HepG2 (cell line): ENCODE data around the gene ZNF615. TPM values are rescaled to one million over a fixed set of nuclear protein-coding genes. Genes with fewer than 3 reads are reported as not detected.
A peak's percentile ranks its signal among the peaks of the same experiment; 100 is the strongest.
"Not testable (repeated sequence)": the region's sequence is repeated elsewhere in the genome, so short reads cannot be mapped to it uniquely, and the experiment has no call there.

Source experiments
- CREM ChIP-seq, 2 experiments: sonication (generic) in 1 of 2; formaldehyde crosslinking in 1 of 2; IDR thresholded peaks; 2 replicates each; pipeline versions ENCODE4 v1.4.0 to v1.6.1; 2016 to 2020; ENCODE audit warnings: antibody characterized with exemption in 1 of 2, mild to moderate bottlenecking in 1 of 2, missing genetic modification reagents in 1 of 2
- FOXA1 ChIP-seq, 2 experiments: fragments of 450-650 bp in 1 of 2; sonication (generic) in 1 of 2; formaldehyde crosslinking in 1 of 2; IDR thresholded peaks; 2 replicates each; pipeline versions ENCODE4 v1.4.0 to v1.6.1; 2016 to 2020; ENCODE audit warnings: missing genetic modification reagents in 1 of 2
- HDAC2 ChIP-seq: sonication (generic); formaldehyde crosslinking; IDR thresholded peaks from 2 replicates; pipeline ENCODE4 v1.4.0; 2020; ENCODE audit warnings: missing genetic modification reagents
- HNF1A ChIP-seq, 2 experiments: sonication (generic) in 1 of 2; formaldehyde crosslinking in 1 of 2; IDR thresholded peaks; 2 replicates each; pipeline versions ENCODE4 v1.4.0 to v1.6.1; 2016 to 2020; ENCODE audit warnings: borderline replicate concordance in 1 of 2, low read depth in 1 of 2, mild to moderate bottlenecking in 1 of 2, missing genetic modification reagents in 1 of 2
- HOMEZ ChIP-seq: IDR thresholded peaks from 2 replicates; pipeline ENCODE4 v1.6.1; 2016; ENCODE audit warnings: low read depth
- NAIF1 ChIP-seq: sonication (generic); formaldehyde crosslinking; IDR thresholded peaks from 2 replicates; pipeline ENCODE4 v1.5.0; 2020; ENCODE audit warnings: mild to moderate bottlenecking, missing genetic modification reagents, borderline replicate concordance
- NCOA2 ChIP-seq: sonication (generic); formaldehyde crosslinking; IDR thresholded peaks from 2 replicates; pipeline ENCODE4 v1.8.0; 2022; ENCODE audit warnings: inconsistent platforms
- PAXIP1 ChIP-seq: sonication (generic); formaldehyde crosslinking; conservative IDR thresholded peaks from 2 replicates; pipeline ENCODE4 v1.4.0; 2020; ENCODE audit warnings: mild to moderate bottlenecking, missing genetic modification reagents, moderate library complexity
- POLR2A ChIP-seq, 2 experiments: IDR thresholded peaks; 2 replicates each; pipeline ENCODE4 v1.6.1; 2011; ENCODE audit warnings: low read depth in 2 of 2, low read length in 2 of 2, mild to moderate bottlenecking in 1 of 2, moderate library complexity in 1 of 2; ENCODE audit not compliant: insufficient read depth in 1 of 2
- SIX1 ChIP-seq: sonication (generic); formaldehyde crosslinking; IDR thresholded peaks from 2 replicates; pipeline ENCODE4 v1.4.0; 2020; ENCODE audit warnings: missing genetic modification reagents, borderline replicate concordance
- SOX6 ChIP-seq, 2 experiments: fragments of 450-650 bp in 1 of 2; sonication (generic) in 1 of 2; formaldehyde crosslinking in 1 of 2; IDR thresholded peaks; 2 replicates each; pipeline versions ENCODE4 v1.4.0 to v1.6.1; 2017 to 2020; ENCODE audit warnings: antibody characterized with exemption in 1 of 2, mild to moderate bottlenecking in 1 of 2, missing genetic modification reagents in 1 of 2
- TCF7 ChIP-seq: sonication (generic); IDR thresholded peaks from 2 replicates; pipeline ENCODE4 v1.6.1; 2016; ENCODE audit warnings: antibody characterized with exemption, low read depth
- ZSCAN29 ChIP-seq: sonication (generic); formaldehyde crosslinking; conservative IDR thresholded peaks from 2 replicates; pipeline ENCODE4 v1.4.0; 2020; ENCODE audit warnings: mild to moderate bottlenecking, missing genetic modification reagents
- polyA plus RNA-seq, 8 experiments: library from polyadenylated mRNA; depleted of rRNA in 3 of 8; stranded (reverse) in 7 of 8; unstranded in 1 of 8; fragments of >200 nt; fragmentation: Illumina TruSeq in 4 of 8; extraction: Trizol in 4 of 8; gene quantifications; 2 replicates each; pipeline versions ENCODE4 v1.2.1 to v1.2.3, GENCODE V29; 2011 to 2016; ENCODE audit warnings: low read depth in 4 of 8, missing spikeins in 1 of 8, mixed read lengths in 1 of 8; ENCODE audit not compliant: insufficient read depth in 1 of 8
- total RNA-seq, 5 experiments: library from RNA; depleted of rRNA; stranded (reverse); fragments of >200 nt; fragmentation: Illumina TruSeq; extraction: Trizol; gene quantifications; 2 replicates each; pipeline ENCODE4 v1.2.3, GENCODE V29; 2016; ENCODE audit warnings: low read depth in 1 of 5

ZNF615 gene
- total and polyA plus RNA-seq, 2 of the 13 experiments (the other 11 are each of a cell fraction or from before 2014, with no cell fraction given) = 5.2 to 7.8 TPM

GRCh38 chr19:52026255-52026990 lies 18.4 kb upstream of the ZNF615 start (continued):
- TF ChIP-seq HNF1A (IDR thresholded peaks at IDR 0.05; ENCODE audit: low read depth) (peak; percentile 82), HNF1A (CRISPR knock-in tag; IDR thresholded peaks at IDR 0.05; ENCODE audit: borderline replicate concordance) (peak; percentile 92), ZSCAN29 (CRISPR knock-in tag) (0 out of 2 replicates have a peak, but pooled peaks have one; percentile 22), HOMEZ (peak; percentile 40; the same call in 1 of the 2 replicates), CREM (IDR thresholded peaks at IDR 0.05) (0 out of 2 replicates have a peak, but pooled peaks have one; percentile 13), POLR2A (IDR thresholded peaks at IDR 0.05; ENCODE audit: insufficient read depth in 1 of 2, low read depth in 2 of 2, low read length in 2 of 2) (0 out of 4 replicates have a peak, but pooled peaks of 1 of the 2 experiments have one; percentile 18), HDAC2 (CRISPR knock-in tag) (peak; percentile 58; the same call in 1 of the 2 replicates), SOX6 (CRISPR knock-in tag; IDR thresholded peaks at IDR 0.05) (peak; percentile 88), NCOA2 (peak; percentile 1; the same call in 1 of the 2 replicates), PAXIP1 (CRISPR knock-in tag) (peak; percentile 67), TCF7 (peak; percentile 15), SIX1 (CRISPR knock-in tag) (peak; percentile 40; the same call in 1 of the 2 replicates), NAIF1 (0 out of 2 replicates have a peak, but pooled peaks have one; percentile 45), FOXA1 (CRISPR knock-in tag; IDR thresholded peaks at IDR 0.05) (peak; percentile 85)
- TF ChIP-seq CREM (CRISPR knock-in tag; IDR thresholded peaks at IDR 0.05); SOX6 (IDR thresholded peaks at IDR 0.05); FOXA1 (IDR thresholded peaks at IDR 0.05): not testable (repeated sequence)
